CD4-positive, alpha-beta T cell treated with Interleukin-6 at 100 ng/mL for 8 hours (primary cell): Measurements from ENCODE around the gene BICDL1.
A peak's percentile ranks its signal among the peaks of the same experiment; 100 is the strongest.

Source experiments
- DNase-seq: peaks from one replicate; pipeline ENCODE4 v3.0.0-alpha.2; 2020; ENCODE audit warnings: mixed read lengths, low spot score

Gene BICDL1

GRCh38 chr12:120081641-120082040, 92.6 kb downstream of the BICDL1 start:
- DNase-seq: no peak

- DNase-seq: no peak
These were observed 97.0 kb downstream of the BICDL1 start for GRCh38 chr12:120085920-120086645.

- DNase-seq: peak; percentile 100
These were observed 98.0 kb downstream of the BICDL1 start for GRCh38 chr12:120086801-120087621.

- DNase-seq: no peak
These were observed 100.1 kb downstream of the BICDL1 start for GRCh38 chr12:120089105-120089504.

- no peak for DNase-seq
These were observed 100.8 kb downstream of the BICDL1 start for GRCh38 chr12:120089796-120090195.

GRCh38 chr12:120090206-120090605, 101.2 kb downstream of the BICDL1 start:
- DNase-seq: no peak

- DNase-seq: no peak
These were observed 101.7 kb downstream of the BICDL1 start for GRCh38 chr12:120090626-120091295.

- no peak for DNase-seq
These were observed 102.5 kb downstream of the BICDL1 start for GRCh38 chr12:120091371-120092090.

- no peak for DNase-seq
These were observed 103.7 kb downstream of the BICDL1 start for GRCh38 chr12:120092551-120093335.

GRCh38 chr12:120093336-120093591, 104.2 kb downstream of the BICDL1 start:
- no peak for DNase-seq

- DNase-seq: no peak
These were observed 104.7 kb downstream of the BICDL1 start for GRCh38 chr12:120093592-120094355.

GRCh38 chr12:120094485-120094884, 105.4 kb downstream of the BICDL1 start:
- DNase-seq: no peak

GRCh38 chr12:120095331-120095730, 106.3 kb downstream of the BICDL1 start:
- no peak for DNase-seq

- DNase-seq: no peak
These were observed 106.7 kb downstream of the BICDL1 start for GRCh38 chr12:120095736-120096135.

- DNase-seq: no peak
These were observed 107.7 kb downstream of the BICDL1 start for GRCh38 chr12:120096671-120097202.

- no peak for DNase-seq
These were observed 109.9 kb downstream of the BICDL1 start for GRCh38 chr12:120098756-120099470.

- DNase-seq: no peak
These were observed 110.7 kb downstream of the BICDL1 start for GRCh38 chr12:120099738-120100137.

- no peak for DNase-seq
These were observed 111.6 kb downstream of the BICDL1 start for GRCh38 chr12:120100630-120101029.

- no peak for DNase-seq
These were observed 112.1 kb downstream of the BICDL1 start for GRCh38 chr12:120101182-120101581.

GRCh38 chr12:120101617-120102016, 112.6 kb downstream of the BICDL1 start:
- DNase-seq: no peak
